Thoracic aorta (tissue), 2 donors: ENCODE measurements around the gene PLEKHM2. TPM values are rescaled to one million over a fixed set of nuclear protein-coding genes. Genes with fewer than 3 reads are reported as not detected.

Experiments
- ATAC-seq: fragments of 150-250 bp; one replicate; pipeline ENCODE4 v1.8.0; 2017; ENCODE audit warnings: low read depth; ENCODE audit not compliant: insufficient number of reproducible peaks, low FRiP score
- DNase-seq: peaks from one replicate; pipeline ENCODE4 v3.0.0-alpha.2; 2020; ENCODE audit warnings: low spot score
- H3K27ac ChIP-seq, 2 donors: fragments of 200-600 bp; sonication (generic); 1 replicate in 1 of 2; 2 replicates in 1 of 2; pipeline ENCODE4 v1.5.1; 2016; ENCODE audit warnings: mild to moderate bottlenecking in 2 of 2, moderate library complexity in 2 of 2
- H3K27me3 ChIP-seq: fragments of 200-600 bp; sonication (generic); replicated peaks from 2 replicates; pipeline ENCODE4 v1.6.0; 2016; ENCODE audit warnings: mild to moderate bottlenecking; ENCODE audit not compliant: insufficient read depth
- H3K36me3 ChIP-seq: fragments of 200-600 bp; sonication (generic); one replicate; pipeline ENCODE4 v1.5.1; 2016
- H3K4me1 ChIP-seq, 2 donors: fragments of 200-600 bp; sonication (generic); 1 replicate in 1 of 2; 2 replicates in 1 of 2; pipeline versions ENCODE4 v1.5.1 to v1.6.0; 2016; ENCODE audit warnings: low read depth in 2 of 2, mild to moderate bottlenecking in 1 of 2; ENCODE audit not compliant: control insufficient read depth in 1 of 2
- H3K4me3 ChIP-seq: fragments of 200-600 bp; sonication (generic); 2 replicates; pipeline ENCODE4 v1.5.1; 2016; ENCODE audit warnings: mild to moderate bottlenecking
- H3K9me3 ChIP-seq: fragments of 200-600 bp; sonication (generic); 2 replicates; pipeline ENCODE4 v1.5.1; 2016
- total RNA-seq, 2 donors: library from RNA; depleted of rRNA; stranded (reverse); fragments of >200 nt; gene quantifications; one replicate each; pipeline versions ENCODE4 v1.1.0 to v1.2.3, GENCODE V29; 2016
- TF ChIP-seq, protein P1 (sequence below): fragments of 200-600 bp; sonication (generic); IDR thresholded peaks from one replicate; pipeline ENCODE4 v1.5.1; 2019; ENCODE audit warnings: antibody characterized with exemption

Gene PLEKHM2
- total RNA-seq, 2 donors from 2014 or later = 53.7 to 74.6 TPM

DNA sequence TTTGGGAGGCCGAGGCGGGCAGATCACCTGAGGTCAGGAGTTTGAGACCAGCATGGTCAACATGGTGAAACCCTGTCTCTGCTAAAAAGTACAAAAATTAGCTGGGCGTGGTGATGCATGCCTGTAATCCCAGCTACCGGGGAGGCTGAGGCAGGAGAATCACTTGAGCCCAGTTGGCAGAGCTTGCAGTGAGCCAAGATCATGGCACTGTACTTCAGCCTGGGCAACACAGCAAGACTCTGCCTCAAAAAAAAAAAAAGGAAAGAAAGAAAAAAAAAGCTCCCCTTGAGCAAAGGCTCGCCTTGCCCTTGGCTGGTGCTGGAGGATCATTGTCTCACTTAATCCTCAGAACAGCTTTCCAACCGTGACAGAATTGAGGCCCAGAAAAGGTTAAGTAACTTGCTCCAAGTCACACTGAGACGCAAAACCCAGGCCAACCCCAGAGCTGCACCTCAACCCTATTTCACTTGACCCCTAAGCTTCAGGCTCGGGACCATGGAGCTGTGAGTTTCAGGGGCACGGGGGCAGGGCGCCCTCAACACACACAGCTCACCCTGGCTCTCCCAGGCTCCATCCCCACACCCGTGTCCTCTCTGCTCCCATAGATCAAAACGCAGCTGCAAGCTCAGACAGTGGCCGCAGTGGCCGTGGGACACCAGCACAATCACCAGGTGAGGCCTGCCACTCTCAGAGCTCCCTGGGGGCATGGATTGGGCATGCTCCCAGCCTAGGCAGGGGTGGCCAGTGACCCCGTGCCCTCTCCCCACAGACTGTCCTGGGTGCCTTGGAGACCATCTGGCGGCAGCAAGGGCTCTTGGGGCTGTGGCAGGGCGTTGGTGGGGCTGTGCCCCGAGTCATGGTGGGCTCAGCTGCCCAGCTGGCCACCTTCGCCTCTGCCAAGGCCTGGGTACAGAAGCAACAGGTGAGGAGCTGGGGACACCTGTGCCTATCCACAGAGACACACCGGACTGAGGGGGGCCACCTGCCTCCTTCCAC is 53.5 kb downstream of the PLEKHM2 start:
- H3K4me3 ChIP-seq = no peak overlapping the region
- no peaks in the 10 kb centered on the region for H3K27me3 ChIP-seq
- ATAC-seq = no peak
- TF ChIP-seq, protein P1, sequence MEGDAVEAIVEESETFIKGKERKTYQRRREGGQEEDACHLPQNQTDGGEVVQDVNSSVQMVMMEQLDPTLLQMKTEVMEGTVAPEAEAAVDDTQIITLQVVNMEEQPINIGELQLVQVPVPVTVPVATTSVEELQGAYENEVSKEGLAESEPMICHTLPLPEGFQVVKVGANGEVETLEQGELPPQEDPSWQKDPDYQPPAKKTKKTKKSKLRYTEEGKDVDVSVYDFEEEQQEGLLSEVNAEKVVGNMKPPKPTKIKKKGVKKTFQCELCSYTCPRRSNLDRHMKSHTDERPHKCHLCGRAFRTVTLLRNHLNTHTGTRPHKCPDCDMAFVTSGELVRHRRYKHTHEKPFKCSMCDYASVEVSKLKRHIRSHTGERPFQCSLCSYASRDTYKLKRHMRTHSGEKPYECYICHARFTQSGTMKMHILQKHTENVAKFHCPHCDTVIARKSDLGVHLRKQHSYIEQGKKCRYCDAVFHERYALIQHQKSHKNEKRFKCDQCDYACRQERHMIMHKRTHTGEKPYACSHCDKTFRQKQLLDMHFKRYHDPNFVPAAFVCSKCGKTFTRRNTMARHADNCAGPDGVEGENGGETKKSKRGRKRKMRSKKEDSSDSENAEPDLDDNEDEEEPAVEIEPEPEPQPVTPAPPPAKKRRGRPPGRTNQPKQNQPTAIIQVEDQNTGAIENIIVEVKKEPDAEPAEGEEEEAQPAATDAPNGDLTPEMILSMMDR = no peak
- H3K9me3 ChIP-seq = no peaks in the 10 kb centered on the region
- H3K36me3 ChIP-seq = peaks cover 21% of the 10 kb centered on the region
- peak overlapping the region; percentile 70 to 74 for H3K27ac ChIP-seq
- no peak for DNase-seq
- H3K4me1 ChIP-seq = peaks cover 18 to 64% of the 10 kb centered on the region in 2 donors

GRCh38 chr1:15738416-15739113 is 54.4 kb downstream of the PLEKHM2 start:
- Histone ChIP-seq H3K27ac (peak overlapping the region; percentile 70 to 74), H3K36me3 (peaks cover 16% of the 10 kb centered on the region), H3K4me3 (no peak overlapping the region), H3K9me3 (no peaks in the 10 kb centered on the region), H3K27me3 (no peaks in the 10 kb centered on the region), H3K4me1 (peaks cover 18 to 66% of the 10 kb centered on the region in 2 donors)
- ATAC-seq = no peak
- TF ChIP-seq, protein P1 = no peak
- DNase-seq = no peak

- DNase-seq = no peak
- Histone ChIP-seq H3K27ac (peak overlapping the region; percentile 4 to 70), H3K9me3 (no peaks in the 10 kb centered on the region), H3K36me3 (peaks cover 9% of the 10 kb centered on the region), H3K4me3 (no peak overlapping the region), H3K4me1 (peaks cover 18 to 66% of the 10 kb centered on the region in 2 donors), H3K27me3 (no peaks in the 10 kb centered on the region)
- no peak for ATAC-seq
- TF ChIP-seq, protein P1 = no peak
Measured at GRCh38 chr1:15739259-15739658, 55.1 kb downstream of the PLEKHM2 start.

GRCh38 chr1:15739745-15740144 is 55.6 kb downstream of the PLEKHM2 start:
- ATAC-seq (no peak), DNase-seq (no peak)
- Histone ChIP-seq H3K4me3 (no peak overlapping the region), H3K4me1 (peaks cover 18 to 63% of the 10 kb centered on the region in 2 donors), H3K27me3 (no peaks in the 10 kb centered on the region), H3K27ac (peak overlapping the region; percentile 4 to 70), H3K36me3 (peaks cover 6% of the 10 kb centered on the region), H3K9me3 (no peaks in the 10 kb centered on the region)
- TF ChIP-seq, protein P1 = no peak
